HG03039 (cell line): ENCODE data around the gene TAF11L14.
"Not testable (repeated sequence)": the region's sequence is repeated elsewhere in the genome, so short reads cannot be mapped to it uniquely, and the experiment has no call there.

ENCODE experiments used
- ATAC-seq: cut with Tn5 transposase; IDR thresholded peaks from one replicate; pipeline ENCODE4 v1.9.1; 2021; ENCODE audit warnings: mild to moderate bottlenecking, moderate library complexity; ENCODE audit not compliant: unreplicated experiment

Gene TAF11L14

GRCh38 chr5:17634160-17634559 lies at the start of gene TAF11L14:
Gene TAF11L14 (plus strand): TSS chr5:17634460.
- no peak for ATAC-seq

DNA sequence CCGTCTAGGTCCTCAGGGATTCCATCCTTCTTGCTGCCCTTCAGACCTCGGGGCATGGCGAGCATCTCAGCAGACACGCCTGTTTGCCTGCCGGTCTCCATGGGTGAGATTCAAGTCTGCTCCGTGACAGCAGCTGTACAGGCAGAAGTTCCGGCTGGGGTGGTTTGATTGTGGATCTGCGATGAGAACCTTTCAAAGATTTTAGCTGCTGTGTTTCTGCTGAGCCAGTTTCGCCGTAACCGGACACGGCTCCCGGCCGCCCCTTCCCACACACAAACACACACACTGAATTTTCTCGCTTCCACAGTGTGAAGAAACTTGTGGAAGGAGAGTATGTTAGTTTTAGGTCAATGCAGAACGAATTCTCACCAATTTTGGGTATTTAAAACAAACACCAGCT lies 48.6 kb upstream of the TAF11L14 start, which contains the start of gene TAF11L7:
TAF11L7 (minus strand) TSS at position 101 of the 400 bp plus-strand sequence.
- not testable (repeated sequence) for ATAC-seq

GRCh38 chr5:17590860-17591259 lies 43.4 kb upstream of the TAF11L14 start, which contains the start of gene TAF11L8:
Gene TAF11L8 (minus strand): TSS chr5:17590960.
- not testable (repeated sequence) for ATAC-seq

DNA sequence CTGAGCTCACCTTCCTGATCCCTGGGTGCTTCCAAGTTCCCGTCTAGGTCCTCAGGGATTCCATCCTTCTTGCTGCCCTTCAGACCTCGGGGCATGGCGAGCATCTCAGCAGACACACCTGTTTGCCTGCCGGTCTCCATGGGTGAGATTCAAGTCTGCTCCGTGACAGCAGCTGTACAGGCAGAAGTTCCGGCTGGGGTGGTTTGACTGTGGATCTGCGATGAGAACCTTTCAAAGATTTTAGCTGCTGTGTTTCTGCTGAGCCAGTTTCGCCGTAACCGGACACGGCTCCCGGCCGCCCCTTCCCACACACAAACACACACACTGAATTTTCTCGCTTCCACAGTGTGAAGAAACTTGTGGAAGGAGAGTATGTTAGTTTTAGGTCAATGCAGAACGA lies 40.0 kb upstream of the TAF11L14 start, which contains the start of gene TAF11L9:
TAF11L9 (minus strand) TSS at position 140 of the 400 bp plus-strand sequence.
- not testable (repeated sequence) for ATAC-seq

DNA sequence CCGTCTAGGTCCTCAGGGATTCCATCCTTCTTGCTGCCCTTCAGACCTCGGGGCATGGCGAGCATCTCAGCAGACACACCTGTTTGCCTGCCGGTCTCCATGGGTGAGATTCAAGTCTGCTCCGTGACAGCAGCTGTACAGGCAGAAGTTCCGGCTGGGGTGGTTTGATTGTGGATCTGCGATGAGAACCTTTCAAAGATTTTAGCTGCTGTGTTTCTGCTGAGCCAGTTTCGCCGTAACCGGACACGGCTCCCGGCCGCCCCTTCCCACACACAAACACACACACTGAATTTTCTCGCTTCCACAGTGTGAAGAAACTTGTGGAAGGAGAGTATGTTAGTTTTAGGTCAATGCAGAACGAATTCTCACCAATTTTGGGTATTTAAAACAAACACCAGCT lies 36.5 kb upstream of the TAF11L14 start, which contains the start of gene TAF11L10:
TAF11L10 (minus strand) TSS at position 101 of the 400 bp plus-strand sequence.
- ATAC-seq: not testable (repeated sequence)

DNA sequence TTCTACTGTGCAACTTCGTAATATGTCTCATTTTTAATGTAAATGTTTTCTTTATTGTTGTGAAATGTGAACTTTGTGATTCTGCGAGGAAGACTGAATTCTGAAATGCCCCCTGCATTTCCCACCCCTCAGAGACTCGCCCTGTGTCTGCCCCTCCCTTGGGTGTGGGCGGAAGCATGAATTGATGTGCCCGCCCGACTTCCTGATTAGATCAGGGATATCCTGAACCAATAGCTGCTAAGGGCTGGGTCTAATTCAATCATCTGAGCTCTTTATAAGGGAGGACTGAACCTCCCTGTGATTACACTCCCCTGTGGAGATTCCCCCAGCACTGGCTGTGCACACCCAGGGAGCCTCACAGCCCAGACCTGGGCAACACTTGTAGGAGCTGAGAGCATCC lies 30.4 kb upstream of the TAF11L14 start, which contains the start of gene TAF11L11:
TAF11L11 (plus strand) TSS at position 304 of the 400 bp plus-strand sequence.
- ATAC-seq: not testable (repeated sequence)

DNA sequence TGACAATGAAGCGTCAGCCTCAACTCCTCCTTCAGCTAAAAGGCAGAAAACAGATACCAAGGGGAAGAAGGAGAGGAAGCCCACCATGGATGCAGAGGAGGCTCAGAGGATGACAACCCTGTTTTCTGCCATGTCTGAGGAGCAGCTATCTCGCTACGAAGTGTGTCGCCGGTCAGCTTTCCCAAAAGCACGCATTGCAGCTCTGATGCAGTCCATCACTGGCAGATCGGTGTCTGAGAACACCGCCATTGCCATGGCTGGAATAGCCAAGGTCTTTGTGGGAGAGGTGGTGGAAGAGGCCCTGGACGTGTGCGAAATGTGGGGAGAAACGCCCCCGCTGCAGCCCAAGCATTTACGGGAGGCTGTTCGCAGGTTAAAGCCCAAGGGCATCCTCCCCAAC lies 29.3 kb upstream of the TAF11L14 start:
- ATAC-seq: no peak

- ATAC-seq: not testable (repeated sequence)
These were observed 26.8 kb upstream of the TAF11L14 start for GRCh38 chr5:17607461-17607860.

GRCh38 chr5:17610092-17610491 lies 24.2 kb upstream of the TAF11L14 start, which contains the start of gene TAF11L12:
Gene TAF11L12 (plus strand): TSS chr5:17610392.
- not testable (repeated sequence) for ATAC-seq

GRCh38 chr5:17614872-17615605 lies 19.2 kb upstream of the TAF11L14 start:
- no peak for ATAC-seq

DNA sequence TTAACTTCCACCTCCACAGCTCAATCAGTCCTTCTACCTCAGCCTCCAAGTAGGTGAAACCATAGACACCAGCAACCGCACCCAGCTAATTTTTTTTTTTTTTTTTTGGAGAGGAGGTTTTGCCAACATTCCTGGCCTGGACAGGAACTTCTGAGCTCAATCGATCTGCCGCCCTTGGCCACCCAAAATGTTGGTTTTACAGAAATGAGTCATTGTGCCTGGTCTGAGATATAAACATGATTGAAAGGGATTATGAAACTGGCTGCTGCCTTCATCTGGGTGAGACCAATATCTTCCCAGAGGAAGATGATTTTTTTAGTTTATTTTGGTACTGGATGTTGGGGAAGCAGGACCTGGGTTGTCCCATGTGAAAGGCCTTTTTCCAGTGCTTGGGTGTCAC lies 14.9 kb upstream of the TAF11L14 start:
- no peak for ATAC-seq

GRCh38 chr5:17620627-17621026 lies 13.6 kb upstream of the TAF11L14 start:
- ATAC-seq: no peak

GRCh38 chr5:17625686-17626085 lies 8.6 kb upstream of the TAF11L14 start:
- no peak for ATAC-seq

GRCh38 chr5:17631788-17632187 lies 2.5 kb upstream of the TAF11L14 start, which contains the start of gene TAF11L13:
Gene TAF11L13 (plus strand): TSS chr5:17632088.
- ATAC-seq: not testable (repeated sequence)

DNA sequence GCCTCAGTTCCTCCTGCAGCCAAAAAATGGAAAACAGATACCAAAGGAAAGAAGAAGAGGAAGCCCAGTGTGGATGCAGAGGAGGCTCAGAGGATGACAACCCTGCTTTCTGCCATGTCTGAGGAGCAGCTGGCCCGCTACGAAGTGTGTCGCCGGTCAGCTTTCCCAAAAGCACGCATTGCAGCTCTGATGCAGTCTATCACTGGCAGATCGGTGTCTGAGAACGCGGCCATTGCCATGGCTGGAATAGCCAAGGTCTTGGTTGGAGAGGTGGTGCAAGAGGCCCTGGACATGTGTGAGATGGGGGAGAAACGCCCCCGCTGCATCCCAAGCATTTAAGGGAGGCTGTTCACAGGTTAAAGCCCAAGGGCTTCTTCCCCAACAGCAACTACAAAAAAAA lies 15.0 kb downstream of the TAF11L14 start:
- ATAC-seq: not testable (repeated sequence)

GRCh38 chr5:17655201-17655759 lies 21.0 kb downstream of the TAF11L14 start:
- ATAC-seq: not testable (repeated sequence)

- ATAC-seq: no peak
These were observed 21.7 kb downstream of the TAF11L14 start for GRCh38 chr5:17655921-17656320.

DNA sequence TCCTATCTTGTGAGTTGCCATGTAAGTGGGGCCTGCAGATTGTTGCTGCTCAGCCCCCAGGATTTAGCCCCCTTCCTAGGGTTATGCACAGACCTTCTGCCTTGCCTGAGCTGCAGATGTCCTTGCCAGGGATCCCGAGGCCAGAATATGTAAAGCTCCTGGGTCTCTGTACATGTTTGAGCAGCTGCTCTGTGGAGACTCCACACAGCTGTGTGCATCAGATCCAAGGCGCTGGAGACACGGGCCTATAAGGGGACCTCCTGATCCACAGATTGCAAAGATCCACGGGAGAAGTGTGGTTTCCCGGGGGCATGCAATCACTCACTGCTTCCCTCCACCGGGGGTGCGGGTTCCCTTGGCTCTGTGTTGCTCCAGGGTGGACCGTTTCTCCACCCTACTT lies 28.9 kb downstream of the TAF11L14 start:
- no peak for ATAC-seq

DNA sequence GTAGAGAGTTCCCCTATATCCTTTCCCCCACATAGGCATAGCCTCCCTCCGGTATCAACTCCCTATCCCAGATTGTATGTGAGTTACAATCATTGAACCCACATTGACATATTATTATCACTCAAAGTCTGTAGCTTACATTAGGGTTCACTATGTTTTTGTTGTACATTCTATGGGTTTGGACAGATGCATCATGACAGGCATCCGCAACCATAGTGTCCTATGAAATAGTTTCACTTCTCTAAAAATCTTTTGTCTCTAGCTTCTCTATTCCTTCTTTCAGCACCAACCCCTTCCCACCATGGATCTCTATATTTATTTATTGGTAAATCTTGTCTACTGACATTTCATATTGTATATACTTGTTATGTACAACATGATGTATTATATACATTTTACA lies 31.6 kb downstream of the TAF11L14 start:
- ATAC-seq: no peak

GRCh38 chr5:17666726-17667235 lies 32.5 kb downstream of the TAF11L14 start:
- ATAC-seq: no peak

- ATAC-seq: no peak
These were observed 36.1 kb downstream of the TAF11L14 start for GRCh38 chr5:17670353-17670752.
